Measurements from ENCODE around the gene CEP68.

The CEP68 gene

DNA sequence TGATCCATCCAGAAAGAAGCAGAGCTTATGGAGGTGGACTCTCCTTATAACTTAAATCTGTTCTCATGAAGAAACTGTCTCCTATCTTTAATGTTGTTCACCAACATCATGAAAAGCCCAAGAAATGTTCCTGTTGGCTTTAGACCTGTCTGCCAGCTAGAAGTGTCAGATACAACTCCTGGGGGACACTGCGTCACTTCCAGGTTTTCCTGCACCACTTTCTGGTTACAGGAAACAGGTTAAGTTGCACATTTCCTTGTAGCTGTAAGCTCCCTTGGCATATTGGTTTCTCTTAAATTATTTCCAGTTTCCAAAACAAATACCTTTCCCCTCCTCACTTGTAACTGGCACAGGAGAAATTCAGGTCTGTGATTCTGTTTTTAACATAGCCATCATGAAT lies 2.9 kb downstream of the CEP68 start:
- DNase-seq = no peak

DNA sequence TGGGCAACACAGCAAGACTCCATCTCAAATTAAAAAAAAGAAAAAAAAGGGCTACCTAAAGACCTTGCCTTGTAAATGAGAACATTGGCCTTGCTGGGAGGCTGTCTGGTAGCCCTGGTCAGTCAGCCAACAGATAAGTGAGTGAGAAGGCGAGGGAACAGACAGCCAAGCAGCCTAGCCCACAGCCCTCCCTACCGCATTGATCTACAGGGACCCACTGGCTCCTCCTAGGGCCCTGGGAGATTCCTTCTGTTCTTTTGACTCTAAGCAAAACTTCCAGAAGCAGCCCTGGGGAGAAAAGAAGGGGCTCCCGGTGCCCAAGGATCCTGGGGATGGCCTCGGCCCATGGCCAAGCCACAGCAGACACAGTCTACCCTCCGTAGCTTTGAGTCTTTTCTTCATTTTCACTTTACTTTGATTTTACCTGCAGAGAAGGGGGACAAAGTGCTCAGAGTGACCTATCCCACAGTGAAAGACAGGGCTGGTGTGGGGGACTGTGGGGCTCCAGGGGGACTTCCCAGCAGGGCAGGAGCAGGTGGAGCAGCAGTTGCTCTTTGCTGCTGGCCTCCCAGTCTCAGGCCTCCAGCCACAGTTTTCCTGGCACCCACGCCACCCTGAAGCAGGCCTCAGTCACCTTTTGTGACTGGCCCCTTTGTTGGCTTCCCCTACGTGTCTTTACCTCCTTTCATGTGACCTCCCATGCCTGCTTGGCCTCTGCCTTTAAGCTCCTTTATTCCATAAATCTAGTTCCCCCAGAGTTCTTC lies 5.1 kb downstream of the CEP68 start:
- no peak for DNase-seq

DNA sequence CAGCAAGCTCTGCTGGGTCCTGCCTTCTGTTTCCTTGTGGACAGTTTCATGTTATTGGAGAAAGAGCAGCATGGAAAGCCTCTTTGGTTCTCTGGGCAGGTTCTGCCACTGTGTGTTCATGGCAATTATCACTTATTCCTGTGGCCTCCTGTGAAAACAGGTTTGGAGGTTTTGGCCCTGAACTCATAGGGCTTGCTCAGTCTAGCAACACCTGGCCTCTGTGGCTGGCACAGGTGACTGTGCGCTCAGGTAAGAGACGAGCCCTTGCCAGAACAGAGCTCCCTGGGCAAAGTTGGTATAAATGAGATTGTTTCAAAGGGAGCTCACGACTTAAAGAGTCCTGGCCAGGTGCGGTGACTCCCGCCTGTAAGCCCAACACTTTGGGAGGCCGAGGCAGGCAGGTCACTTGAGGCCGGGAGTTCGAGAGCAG lies 5.7 kb downstream of the CEP68 start:
- DNase-seq = no peak

DNA sequence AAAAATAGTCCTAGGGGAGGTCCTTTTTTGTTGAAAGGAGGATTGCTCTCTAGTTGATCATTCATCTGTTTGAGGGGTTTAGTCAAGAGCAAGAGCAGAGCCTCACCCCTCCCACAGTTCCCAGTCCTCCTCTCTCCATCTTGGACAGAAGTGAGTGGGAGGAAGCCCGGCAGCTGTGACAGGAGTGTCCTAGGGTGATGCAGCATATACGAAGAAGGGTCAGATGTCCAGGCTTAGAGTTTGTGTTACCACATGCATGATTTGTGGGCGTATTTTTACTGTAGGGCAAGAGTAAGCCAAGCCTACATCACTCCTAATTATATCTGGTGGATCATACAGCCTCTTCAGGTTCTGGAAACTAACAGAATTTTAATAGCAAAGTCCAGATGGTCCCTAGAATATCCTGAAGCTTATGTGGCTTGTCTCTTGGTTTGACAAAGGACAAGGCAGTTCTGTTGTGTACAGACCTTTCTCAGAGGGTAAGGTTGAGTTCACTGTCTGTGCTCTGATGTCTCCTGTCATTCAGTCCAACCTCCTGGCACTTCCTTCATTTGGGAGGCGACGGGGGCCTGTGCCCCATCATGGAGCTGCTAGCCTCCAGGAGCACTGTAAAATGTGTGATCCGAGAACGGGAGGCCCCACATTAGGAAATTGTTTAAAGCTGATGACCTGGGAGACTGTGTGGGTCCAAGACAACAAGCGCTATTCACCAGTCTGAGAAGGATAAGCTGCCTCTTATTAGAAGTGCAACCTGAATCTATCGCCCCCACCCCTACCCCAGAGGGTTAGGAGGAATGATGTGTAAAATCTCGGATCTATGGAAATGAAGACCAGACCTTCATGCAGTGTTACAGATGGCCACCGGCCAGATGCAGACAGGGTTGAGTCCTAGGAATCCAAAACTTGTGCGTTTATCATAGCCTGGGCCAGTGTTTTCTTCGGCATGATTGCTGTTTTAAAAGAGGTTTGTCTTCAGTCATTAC lies 6.9 kb downstream of the CEP68 start:
- DNase-seq = no peak

DNA sequence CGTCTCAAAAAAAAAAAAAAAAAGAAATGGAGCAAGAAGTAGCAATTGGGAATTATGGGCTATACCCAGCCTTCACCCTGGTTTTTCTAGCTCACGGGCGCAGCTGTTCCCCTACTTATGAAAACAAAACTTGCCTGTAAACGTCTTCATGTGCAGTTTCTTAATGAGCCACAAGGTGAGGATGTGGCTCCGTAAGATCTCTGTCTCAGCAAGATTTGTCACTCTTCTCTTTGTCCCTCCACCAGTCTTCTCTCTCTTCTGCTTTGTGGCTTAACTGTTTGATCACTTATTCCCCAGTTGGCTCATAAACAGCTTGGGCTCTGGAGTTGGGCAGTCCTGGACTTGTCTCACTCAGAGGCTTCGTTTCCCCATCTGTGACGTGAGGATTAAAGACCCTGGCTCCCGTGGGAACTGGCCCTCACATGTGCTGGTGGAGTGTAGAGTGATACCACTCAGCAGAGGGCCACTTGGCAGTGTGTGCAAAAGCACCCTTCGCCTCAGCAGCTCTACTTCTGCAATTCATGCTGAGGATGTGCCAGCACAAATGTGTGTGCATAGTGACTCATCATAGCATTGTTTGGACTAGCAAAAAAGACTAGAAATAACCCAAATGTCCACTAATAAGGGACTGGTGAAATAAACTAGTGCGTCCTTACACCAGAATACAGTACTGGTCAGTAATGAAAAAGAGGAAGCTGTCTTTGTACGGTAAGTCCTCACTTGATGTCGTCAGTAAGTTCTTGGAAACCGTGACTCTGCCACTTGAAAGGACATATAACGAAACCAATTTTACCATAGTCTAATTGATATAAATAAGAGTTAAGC lies 8.7 kb downstream of the CEP68 start:
- DNase-seq = no peak

DNA sequence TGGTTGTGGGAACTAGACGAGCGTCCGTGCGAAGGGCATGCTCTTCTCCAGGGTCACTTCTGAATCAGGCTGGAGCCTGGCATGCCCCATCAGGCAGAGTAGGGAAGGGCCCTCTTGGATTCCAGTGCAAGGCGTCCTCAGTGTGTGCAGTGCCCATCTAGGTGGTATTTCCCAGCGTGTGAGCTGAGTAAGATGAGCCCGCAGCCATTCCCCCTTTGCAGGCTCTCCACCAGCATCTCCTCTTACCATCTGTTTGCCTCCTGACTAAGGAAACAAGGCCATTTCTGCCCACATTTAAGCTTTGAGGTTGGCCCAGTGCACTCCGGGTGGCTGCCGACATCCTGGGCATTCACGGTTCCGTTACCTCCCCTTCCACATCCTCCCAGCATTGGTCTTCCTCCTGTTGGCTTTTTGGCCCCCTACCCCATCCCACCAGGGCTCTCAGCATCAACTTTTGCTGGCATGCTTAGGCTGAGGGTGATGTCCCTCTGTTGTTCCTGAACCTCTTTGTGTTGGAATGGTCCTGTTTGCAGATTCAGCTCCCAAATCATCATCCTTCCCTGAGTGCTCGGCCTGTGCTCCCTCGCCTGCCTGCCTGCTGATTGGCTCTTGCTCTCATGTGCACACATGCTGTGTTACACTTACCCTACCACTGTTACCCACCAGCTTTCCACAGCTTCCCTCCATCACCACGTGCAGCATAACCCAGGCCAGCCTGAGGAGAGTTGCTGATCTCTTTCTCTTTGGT lies 11.8 kb downstream of the CEP68 start:
- DNase-seq = no peak

DNA sequence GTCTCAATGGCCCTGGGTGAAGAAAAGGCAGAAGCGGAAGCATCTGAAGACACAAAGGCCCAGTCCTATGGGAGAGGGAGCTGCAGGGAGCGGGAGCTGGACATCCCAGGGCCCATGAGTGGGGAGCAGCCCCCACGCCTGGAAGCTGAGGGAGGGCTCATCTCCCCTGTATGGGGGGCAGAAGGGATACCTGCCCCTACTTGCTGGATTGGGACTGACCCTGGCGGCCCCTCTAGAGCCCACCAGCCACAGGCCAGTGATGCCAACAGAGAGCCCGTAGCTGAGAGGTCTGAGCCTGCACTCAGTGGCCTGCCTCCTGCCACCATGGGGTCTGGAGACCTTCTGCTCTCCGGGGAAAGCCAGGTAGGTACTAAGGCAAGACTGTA lies 13.2 kb downstream of the CEP68 start:
- DNase-seq = no peak

DNA sequence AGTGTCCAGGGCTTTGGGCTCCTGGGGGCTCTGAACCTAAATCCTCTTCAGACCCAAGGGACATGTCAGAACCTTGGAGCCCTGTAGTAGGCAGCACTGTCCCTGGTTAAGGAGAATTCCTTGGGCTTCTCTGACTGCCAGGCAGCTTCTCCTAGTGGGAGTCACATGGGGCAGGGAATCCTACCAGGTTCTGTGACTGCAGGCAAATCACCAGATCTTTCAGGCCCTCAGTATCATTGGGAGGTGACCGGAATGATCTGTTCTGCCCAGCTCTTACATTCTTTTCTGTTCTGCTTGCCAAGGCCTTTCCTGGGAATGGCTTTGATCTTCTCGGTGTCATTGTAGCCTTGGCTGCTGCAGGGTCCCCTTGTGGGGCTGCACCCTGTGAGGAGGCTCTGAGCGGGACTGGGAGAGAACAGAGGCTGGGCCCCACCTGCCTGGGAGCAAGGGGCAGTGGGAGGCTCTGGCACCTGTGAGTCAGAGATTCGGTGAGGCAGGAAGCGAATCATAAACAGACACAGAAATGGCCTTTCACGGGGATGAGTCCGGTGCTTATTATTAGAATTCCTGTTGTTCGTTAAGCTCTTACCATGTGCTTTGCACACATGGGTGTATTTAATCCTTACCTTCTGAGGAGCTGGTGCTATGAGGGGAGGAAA lies 14.1 kb downstream of the CEP68 start:
- DNase-seq = no peak

DNA sequence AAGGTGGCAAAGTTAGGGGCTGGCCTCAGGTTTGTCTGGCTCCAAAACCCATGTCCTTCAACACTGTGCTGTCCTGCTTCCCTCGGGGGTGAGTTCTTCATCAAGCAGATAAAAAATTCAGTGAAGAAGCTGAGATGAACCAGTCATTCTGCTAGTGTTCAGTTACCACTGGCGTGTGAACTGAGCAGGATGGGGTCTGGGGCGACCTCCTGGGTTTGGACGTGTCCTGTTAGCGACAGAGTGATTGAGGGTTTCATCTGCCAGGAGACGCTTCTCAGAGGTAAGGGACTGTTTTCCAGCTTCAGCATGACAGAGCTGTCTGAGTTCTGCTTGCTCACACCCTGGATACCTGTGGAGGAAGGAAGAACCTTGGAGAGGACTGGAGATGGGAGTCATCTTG lies 14.6 kb downstream of the CEP68 start:
- no peak for DNase-seq

DNA sequence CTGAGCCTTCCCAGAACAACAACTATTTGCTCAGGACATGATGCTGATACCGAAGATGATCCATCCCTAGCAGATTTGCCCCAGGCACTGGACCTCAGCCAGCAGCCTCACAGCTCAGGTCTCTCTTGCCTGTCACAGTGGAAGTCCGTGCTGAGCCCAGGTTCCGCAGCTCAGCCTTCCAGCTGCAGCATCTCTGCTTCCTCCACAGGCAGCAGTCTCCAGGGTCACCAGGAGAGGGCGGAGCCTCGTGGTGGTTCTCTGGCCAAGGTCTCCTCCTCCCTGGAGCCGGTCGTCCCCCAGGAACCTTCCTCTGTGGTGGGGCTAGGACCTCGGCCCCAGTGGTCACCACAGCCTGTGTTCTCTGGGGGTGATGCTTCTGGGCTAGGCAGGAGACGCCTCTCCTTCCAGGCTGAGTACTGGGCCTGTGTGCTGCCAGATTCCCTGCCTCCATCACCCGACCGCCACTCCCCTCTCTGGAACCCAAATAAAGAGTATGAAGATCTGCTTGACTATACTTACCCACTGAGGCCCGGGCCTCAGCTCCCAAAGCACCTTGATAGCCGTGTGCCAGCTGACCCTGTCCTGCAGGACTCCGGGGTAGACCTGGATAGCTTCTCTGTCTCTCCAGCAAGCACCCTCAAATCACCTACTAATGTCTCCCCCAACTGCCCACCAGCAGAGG lies 15.4 kb downstream of the CEP68 start:
- no peak for DNase-seq

DNA sequence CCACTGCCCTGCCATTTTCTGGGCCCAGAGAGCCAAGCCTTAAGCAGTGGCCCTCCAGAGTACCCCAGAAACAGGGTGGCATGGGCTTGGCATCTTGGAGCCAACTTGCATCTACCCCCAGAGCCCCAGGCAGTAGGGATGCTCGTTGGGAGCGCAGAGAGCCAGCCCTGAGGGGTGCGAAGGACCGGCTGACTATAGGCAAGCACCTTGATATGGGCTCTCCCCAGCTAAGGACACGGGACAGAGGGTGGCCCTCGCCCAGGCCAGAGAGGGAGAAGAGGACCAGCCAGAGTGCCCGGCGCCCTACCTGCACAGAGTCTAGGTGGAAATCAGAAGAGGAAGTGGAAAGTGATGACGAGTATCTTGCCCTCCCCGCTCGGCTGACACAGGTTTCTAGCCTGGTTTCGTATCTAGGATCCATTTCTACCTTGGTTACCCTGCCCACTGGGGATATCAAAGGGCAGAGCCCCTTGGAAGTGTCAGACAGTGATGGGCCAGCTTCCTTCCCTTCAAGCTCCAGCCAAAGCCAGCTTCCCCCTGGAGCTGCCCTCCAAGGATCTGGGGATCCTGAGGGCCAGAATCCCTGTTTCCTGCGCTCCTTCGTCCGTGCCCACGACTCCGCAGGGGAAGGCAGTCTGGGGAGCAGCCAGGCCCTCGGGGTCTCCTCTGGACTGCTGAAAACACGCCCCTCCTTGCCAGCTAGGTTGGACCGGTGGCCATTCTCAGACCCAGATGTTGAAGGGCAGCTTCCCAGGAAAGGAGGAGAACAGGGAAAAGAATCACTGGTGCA lies 16.2 kb downstream of the CEP68 start:
- DNase-seq = no peak

DNA sequence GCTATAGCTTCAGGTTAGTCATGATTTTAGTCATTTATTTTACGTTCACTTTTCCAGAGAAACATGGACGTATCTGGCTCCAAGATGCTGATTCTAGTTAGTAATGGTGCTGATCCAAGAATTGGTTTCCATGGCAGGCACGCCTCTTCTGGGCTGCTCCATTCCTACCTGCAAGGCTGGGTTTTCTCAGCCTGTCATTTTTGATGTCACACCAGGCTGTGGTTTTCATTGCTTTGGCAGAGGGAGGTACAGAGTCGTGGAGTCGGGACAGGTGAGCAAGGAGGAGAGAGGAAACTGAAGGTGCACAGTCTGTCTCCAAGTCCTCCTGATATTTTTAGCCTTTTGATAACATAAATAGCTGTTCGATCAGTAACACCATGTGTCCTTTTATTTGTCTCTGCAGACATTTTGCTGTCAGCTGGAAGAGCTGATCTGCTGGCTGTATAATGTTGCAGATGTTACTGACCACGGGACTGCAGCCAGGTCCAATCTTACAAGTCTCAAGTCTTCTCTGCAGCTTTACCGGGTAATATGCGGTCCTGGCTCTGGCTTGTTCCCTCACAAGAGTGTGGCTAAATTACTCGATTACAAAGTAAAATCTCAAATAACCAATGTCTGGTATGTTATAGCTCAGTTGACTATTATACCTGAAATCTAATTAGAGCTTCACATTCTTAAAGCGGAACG lies 17.8 kb downstream of the CEP68 start:
- no peak for DNase-seq

DNA sequence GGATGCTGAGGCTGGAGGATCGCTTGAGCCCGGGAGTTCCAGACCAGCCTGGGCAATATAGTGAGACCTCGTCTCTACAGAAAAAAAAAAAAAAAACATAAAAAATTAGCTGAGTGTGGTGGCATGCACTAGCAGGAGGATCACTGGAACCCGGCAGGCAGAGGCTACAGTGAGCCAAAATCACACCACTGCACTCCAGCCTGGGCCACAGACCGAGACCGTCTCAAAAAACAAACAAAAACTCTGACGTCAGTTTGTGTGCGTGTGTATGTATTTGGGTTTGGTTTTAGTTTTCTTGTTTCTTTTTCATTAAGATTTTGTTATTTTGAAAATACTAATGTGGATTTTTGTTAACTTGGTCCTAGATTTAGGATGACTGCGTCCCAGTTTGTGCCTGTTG lies 19.0 kb downstream of the CEP68 start:
- DNase-seq = no peak

DNA sequence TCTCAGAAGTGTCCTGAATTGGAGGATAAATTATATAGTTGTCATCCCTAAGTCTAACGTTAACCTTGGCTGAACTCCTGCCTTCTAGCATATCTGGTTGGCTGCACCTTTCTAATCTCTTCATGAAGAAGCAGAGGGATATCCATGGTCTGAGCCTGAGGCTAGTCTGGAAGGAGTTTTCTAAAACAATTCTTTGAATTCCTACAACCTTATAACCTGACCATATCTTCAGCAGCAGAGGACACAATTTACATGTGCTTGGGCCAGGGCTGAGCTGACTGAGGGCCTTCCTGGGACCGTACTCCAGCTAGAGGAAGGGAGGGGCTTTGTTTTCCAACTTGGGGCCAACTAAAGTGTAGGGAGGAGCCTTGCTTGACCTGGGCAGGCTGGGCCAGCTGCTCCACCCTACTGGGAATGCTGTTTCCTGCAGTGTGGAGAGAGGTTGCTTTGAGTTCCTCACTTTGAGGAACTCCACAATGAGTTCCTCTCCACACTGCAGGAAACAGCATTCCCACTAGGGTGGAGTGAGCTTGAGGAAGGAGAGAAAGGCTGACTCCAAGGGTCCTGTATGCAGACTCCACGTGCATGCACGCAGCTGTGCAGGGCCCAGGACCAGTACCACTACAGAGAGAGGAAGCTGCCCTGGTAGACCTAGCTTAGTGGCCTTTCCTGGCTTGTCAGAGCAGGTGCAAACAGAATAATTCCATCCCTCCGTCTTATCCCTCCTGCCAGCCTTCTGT lies 19.6 kb downstream of the CEP68 start:
- no peak for DNase-seq

DNA sequence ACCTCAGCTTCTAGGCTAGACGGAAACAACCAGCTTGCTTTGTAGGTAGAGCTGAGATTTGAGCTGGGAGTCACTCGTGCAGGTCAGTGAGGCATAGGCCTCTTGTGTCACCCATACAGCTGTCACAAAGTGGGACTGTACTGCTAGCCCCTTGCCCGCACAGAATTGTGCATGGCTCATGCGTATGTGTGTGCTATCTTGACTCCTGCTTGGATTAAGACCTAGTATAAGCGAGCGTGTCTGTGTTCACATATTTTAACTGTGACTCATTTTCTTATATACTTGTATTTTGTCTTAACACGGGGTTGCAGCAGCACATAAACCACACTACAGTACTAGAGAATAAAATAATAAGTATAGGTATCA lies 20.1 kb downstream of the CEP68 start:
- no peak for DNase-seq

DNA sequence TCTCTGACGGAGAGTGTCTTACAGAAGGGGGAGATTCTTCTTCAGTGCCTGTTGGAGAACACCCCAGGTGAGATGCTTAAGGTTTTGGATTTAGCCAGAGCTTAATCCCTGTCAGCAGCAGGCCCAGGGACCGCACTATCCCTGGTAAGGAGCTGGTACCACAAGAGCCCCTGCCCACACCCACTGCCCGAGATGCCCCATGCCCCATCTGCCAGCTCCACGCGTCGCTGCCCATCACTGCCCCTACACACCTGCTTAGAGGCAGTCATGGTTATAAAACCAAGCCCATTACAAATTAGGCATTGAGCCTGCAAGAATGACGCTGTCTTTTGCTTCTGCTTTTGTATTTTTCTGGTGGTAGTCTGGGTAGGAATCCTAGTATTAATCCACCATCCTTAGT lies 21.7 kb downstream of the CEP68 start:
- DNase-seq = no peak

DNA sequence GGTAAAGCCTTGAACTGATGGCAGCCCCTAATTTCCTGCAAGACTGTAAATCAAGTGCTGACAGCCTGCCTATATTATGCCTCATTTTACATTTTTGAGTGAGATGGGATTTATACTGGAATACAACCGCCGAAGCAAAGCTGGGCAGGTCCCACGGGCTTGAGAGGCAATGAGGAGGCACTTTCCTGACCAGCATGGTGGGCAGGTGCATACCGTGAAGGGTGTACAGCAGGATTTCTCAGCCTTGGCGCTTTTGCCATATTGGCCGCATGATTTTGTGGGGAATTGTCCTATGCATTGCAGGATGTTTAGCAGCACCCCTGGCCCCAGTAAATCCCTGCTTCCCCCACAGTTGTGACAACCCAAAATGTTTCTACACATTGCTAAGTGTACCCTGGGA lies 22.8 kb downstream of the CEP68 start:
- DNase-seq = no peak

DNA sequence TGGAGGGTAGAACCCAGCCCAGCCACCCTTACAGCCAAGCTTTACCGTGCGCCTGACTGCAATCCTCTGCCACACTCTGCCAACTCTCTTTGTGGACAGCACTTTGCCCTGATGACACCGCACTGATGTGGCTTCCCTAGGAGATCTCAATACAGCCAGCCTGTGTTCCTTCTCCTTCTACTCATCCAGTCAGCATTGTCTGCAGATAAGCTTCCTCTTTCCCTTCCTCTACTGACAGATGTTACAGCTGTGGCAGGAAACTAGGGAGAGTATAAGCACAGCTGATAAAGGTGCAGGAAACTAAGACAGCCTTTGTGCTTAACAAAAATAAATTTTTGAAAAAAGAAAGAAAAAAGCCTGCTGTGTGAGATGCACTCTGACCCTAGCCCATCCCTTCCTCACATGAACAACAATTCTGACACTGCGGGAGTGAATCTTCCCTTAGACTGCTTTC lies 25.0 kb downstream of the CEP68 start:
- DNase-seq = no peak

DNA sequence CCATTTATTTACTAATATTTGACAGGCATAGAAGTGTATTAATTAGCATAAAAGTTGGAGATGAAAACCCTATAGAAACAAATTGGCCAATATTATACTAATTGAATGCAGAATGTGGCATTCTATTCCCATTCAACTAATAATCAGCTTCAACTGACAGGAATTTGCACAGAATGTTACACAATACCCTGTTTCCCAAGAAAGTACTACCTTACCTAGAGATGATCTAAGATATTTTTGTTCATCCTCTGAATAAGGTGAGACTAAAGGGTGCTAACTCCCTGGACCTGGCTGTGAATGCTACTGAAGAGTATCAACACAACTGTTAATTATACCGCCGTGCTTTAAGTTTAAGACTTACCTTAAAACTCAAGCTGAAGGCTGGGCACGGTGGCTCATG lies 28.9 kb downstream of the CEP68 start:
- DNase-seq = no peak

All from NCI-H510A (cell line).